Body of pancreas (tissue), 4 donors: ENCODE results near the gene MRAS. TPM values are rescaled to one million over a fixed set of nuclear protein-coding genes. Genes with fewer than 3 reads are reported as not detected.

Source experiments
- ATAC-seq: fragments of 150-250 bp; one replicate; pipeline ENCODE4 v1.9.1; 2016
- DNase-seq, 4 donors: peaks; one replicate each; pipeline ENCODE4 v3.0.0-alpha.2; 2019
- H3K27ac ChIP-seq, 4 donors: fragments of 200-600 bp; sonication (generic); 1 replicate in 3 of 4; 2 replicates in 1 of 4; pipeline versions ENCODE4 v1.5.1 to v1.6.1; 2016 to 2019; ENCODE audit warnings: mild to moderate bottlenecking in 1 of 4, mixed read lengths in 1 of 4, moderate library complexity in 1 of 4
- H3K27me3 ChIP-seq, 2 donors: fragments of 200-600 bp; sonication (generic); one replicate each; pipeline ENCODE4 v1.6.0; 2016; ENCODE audit warnings: mild to moderate bottlenecking in 1 of 2
- H3K36me3 ChIP-seq, 2 donors: fragments of 200-600 bp; sonication (generic); replicated peaks in 1 of 2; 2 replicates each; pipeline ENCODE4 v1.5.1; 2016; ENCODE audit warnings: low read depth in 2 of 2; ENCODE audit not compliant: insufficient read depth in 1 of 2
- H3K4me1 ChIP-seq: fragments of 200-600 bp; sonication (generic); one replicate; pipeline ENCODE4 v1.6.0; 2016
- H3K4me3 ChIP-seq, 2 donors: fragments of 200-600 bp; sonication (generic); 1 replicate in 1 of 2; 2 replicates in 1 of 2; pipeline ENCODE4 v1.5.1; 2016 to 2019
- H3K9me3 ChIP-seq, 3 donors: fragments of 200-600 bp; sonication (generic); 1 replicate in 2 of 3; 2 replicates in 1 of 3; pipeline ENCODE4 v1.5.1; 2016
- CTCF ChIP-seq, 7 experiments: fragments of 450-650 bp in 4 of 7; fragments of 200-600 bp in 3 of 7; sonication (generic) in 3 of 7; IDR thresholded peaks; one replicate each; pipeline ENCODE4 v1.5.1; 2016 to 2019; ENCODE audit warnings: antibody characterized with exemption in 7 of 7
- POLR2A ChIP-seq, 3 donors: fragments of 450-650 bp; IDR thresholded peaks; one replicate each; pipeline ENCODE4 v1.6.1; 2016; ENCODE audit warnings: antibody characterized with exemption in 3 of 3, mild to moderate bottlenecking in 2 of 3
- WGBS, 2 donors: methylation state at CpG; one replicate each; pipeline ENCODE4 v1.1.5; 2017; 5-methylcytosine and 5-hydroxymethylcytosine counted together
- intact Hi-C: fragments of 100-400 bp; cut with DNase I; formaldehyde crosslinking; loops from one replicate; pipeline ENCODE4 v1.15.1; 2023
- total RNA-seq, 2 donors: library from RNA; depleted of rRNA; stranded (reverse); fragments of >200 nt; gene quantifications; one replicate each; pipeline ENCODE4 v1.1.0, GENCODE V29; 2016

The MRAS gene
- total RNA-seq, 2 donors from 2014 or later = 9.9 to 20.1 TPM

GRCh38 chr3:138334608-138335007, 13.8 kb upstream of the MRAS start:
- WGBS, 2 donors = 34 to 36% methylated on average over 4 of the region's 4 CpGs
- intact Hi-C loops = no loop called here
- H3K4me3 ChIP-seq = no peak overlapping the region
- no peaks in the 10 kb centered on the region for H3K9me3 ChIP-seq
- H3K36me3 ChIP-seq = no peaks in the 10 kb centered on the region
- no peak for TF ChIP-seq CTCF (IDR thresholded peaks at IDR 0.05)
- no peak for TF ChIP-seq POLR2A (IDR thresholded peaks at IDR 0.05)
- no peaks in the 10 kb centered on the region for H3K27me3 ChIP-seq
- ATAC-seq (no peak), DNase-seq (no peak)
- peaks cover 14% of the 10 kb centered on the region for H3K4me1 ChIP-seq
- no peak overlapping the region for H3K27ac ChIP-seq

- Histone ChIP-seq H3K4me1 (peaks cover 14% of the 10 kb centered on the region), H3K36me3 (no peaks in the 10 kb centered on the region), H3K9me3 (no peaks in the 10 kb centered on the region), H3K27me3 (no peaks in the 10 kb centered on the region), H3K27ac (no peak overlapping the region), H3K4me3 (no peak overlapping the region)
- DNase-seq = no peak
- 83 to 86% methylated on average over 4 of the region's 4 CpGs for WGBS, 2 donors
- intact Hi-C loops = no loop called here
- TF ChIP-seq POLR2A (IDR thresholded peaks at IDR 0.05) = no peak
- no peak for TF ChIP-seq CTCF (IDR thresholded peaks at IDR 0.05)
- ATAC-seq = no peak
Measured at GRCh38 chr3:138336454-138336999, 11.9 kb upstream of the MRAS start.

- 62 to 71% methylated on average over 5 of the region's 5 CpGs for WGBS, 2 donors
- no peak for TF ChIP-seq POLR2A (IDR thresholded peaks at IDR 0.05)
- TF ChIP-seq CTCF (IDR thresholded peaks at IDR 0.05) = no peak
- intact Hi-C loops = no loop called here
- ATAC-seq (no peak), DNase-seq (no peak)
- H3K4me1 ChIP-seq = peaks cover 14% of the 10 kb centered on the region
- H3K4me3 ChIP-seq = no peak overlapping the region
- H3K27ac ChIP-seq = no peak overlapping the region
- H3K9me3 ChIP-seq = no peaks in the 10 kb centered on the region
- H3K27me3 ChIP-seq = no peaks in the 10 kb centered on the region
- H3K36me3 ChIP-seq = no peaks in the 10 kb centered on the region
Measured at GRCh38 chr3:138338244-138338643, 10.1 kb upstream of the MRAS start.

- Histone ChIP-seq H3K27ac (no peak overlapping the region), H3K36me3 (no peaks in the 10 kb centered on the region), H3K4me3 (no peak overlapping the region), H3K9me3 (no peaks in the 10 kb centered on the region), H3K4me1 (peaks cover 14% of the 10 kb centered on the region), H3K27me3 (no peaks in the 10 kb centered on the region)
- ATAC-seq (no peak), DNase-seq (no peak)
- TF ChIP-seq CTCF (IDR thresholded peaks at IDR 0.05) = no peak
- intact Hi-C loops = no loop called here
- 87 to 88% methylated on average over 5 of the region's 5 CpGs for WGBS, 2 donors
Measured at GRCh38 chr3:138338811-138339210, 9.6 kb upstream of the MRAS start.

- no peaks in the 10 kb centered on the region for H3K36me3 ChIP-seq
- WGBS, 2 donors = 86 to 93% methylated on average over 5 of the region's 5 CpGs
- H3K27me3 ChIP-seq = no peaks in the 10 kb centered on the region
- no peak overlapping the region for H3K27ac ChIP-seq
- intact Hi-C loops = no loop called here
- DNase-seq (no peak), ATAC-seq (no peak)
- H3K4me3 ChIP-seq = no peak overlapping the region
- H3K4me1 ChIP-seq = peaks cover 5% of the 10 kb centered on the region
- no peak for TF ChIP-seq POLR2A (IDR thresholded peaks at IDR 0.05)
- TF ChIP-seq CTCF (IDR thresholded peaks at IDR 0.05) = no peak
- H3K9me3 ChIP-seq = no peaks in the 10 kb centered on the region
Measured at GRCh38 chr3:138340511-138340910, 7.9 kb upstream of the MRAS start.
